Measurements from ENCODE around the gene NPLOC4. TPM values are rescaled to one million over a fixed set of nuclear protein-coding genes. Genes with fewer than 3 reads are reported as not detected.

Gene NPLOC4
- total and polyA plus RNA-seq, 9 of the 15 experiments (the other 6 are each of a cell fraction or from before 2014, with no cell fraction given): 1.5 to 116 (median 64.5) TPM

DNA sequence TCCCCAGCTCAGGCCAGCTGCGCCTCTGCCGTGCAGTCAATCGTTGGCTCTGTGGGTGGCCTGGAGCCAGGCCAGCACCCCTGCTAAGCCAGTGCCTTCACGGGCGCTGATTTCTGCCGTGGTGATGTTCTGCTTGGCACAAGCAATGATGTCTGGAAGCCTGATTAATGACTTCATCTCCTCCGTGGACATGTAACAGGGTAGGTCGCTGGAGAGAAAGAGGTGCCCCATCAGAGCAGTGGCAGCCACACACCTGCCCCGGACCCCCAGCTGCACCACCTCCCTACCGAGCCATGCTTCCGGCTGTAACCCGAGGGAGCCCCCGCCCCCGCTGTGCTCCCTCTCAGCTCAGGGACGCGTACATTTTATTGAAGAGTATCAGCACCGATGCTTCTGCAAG, 44.8 kb upstream of the NPLOC4 start (continued):
- TF ChIP-seq, protein P1, sequence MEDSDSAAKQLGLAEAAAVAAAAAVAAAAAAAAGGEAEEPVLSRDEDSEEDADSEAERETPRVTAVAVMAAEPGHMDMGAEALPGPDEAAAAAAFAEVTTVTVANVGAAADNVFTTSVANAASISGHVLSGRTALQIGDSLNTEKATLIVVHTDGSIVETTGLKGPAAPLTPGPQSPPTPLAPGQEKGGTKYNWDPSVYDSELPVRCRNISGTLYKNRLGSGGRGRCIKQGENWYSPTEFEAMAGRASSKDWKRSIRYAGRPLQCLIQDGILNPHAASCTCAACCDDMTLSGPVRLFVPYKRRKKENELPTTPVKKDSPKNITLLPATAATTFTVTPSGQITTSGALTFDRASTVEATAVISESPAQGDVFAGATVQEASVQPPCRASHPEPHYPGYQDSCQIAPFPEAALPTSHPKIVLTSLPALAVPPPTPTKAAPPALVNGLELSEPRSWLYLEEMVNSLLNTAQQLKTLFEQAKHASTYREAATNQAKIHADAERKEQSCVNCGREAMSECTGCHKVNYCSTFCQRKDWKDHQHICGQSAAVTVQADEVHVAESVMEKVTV (CRISPR knock-in tag; IDR thresholded peaks at IDR 0.05): no peak
- TF ChIP-seq CTBP1 (IDR thresholded peaks at IDR 0.05; ENCODE audit: borderline replicate concordance) (no peak), SMAD4 (CRISPR knock-in tag; conservative IDR thresholded peaks at IDR 0.05) (no peak), TSC22D4 (tag; IDR thresholded peaks at IDR 0.05) (no peak), PHF21A (IDR thresholded peaks at IDR 0.05; ENCODE audit: borderline replicate concordance, low read depth) (no peak), ZNF224 (CRISPR knock-in tag; IDR thresholded peaks at IDR 0.05) (no peak), DIDO1 (tag; IDR thresholded peaks at IDR 0.05; ENCODE audit: low read depth) (no peak), KAT7 (CRISPR knock-in tag; IDR thresholded peaks at IDR 0.05; ENCODE audit: borderline replicate concordance) (no peak), ESRRB (CRISPR knock-in tag; IDR thresholded peaks at IDR 0.05; ENCODE audit: borderline replicate concordance) (no peak)

DNA sequence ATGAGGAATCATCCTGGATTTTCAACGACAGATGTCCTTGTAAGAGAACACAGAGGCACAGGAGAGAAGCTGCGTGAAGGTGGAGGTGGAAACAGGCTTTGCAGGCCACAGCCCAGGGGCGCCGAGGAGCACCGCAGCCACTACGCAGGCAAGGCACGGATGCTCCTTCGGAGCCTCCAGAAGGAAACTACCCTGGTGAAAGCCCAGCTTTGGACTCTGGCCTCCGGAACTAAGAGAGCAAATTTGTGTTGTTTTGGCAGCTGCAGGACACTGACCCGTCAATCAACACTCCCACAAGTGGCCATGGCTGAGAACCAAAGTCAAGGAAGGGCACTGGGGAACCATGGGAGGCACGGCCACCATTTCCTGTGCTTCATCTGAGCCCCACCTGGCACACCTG, 43.2 kb upstream of the NPLOC4 start:
- Histone ChIP-seq H3K27me3 (ENCODE audit: control insufficient read depth in 2 of 2, insufficient read depth in 2 of 2, low read length in 2 of 2) (no peaks in the 10 kb centered on the region), H3K9ac (ENCODE audit: insufficient read depth in 1 of 2, low read depth in 2 of 2, low read length in 2 of 2) (peak overlapping the region in 1 of 2 experiments; percentile 82; a peak in 2 of 4 replicates), H3K4me1 (replicated peaks in 1 of 2; ENCODE audit: control insufficient read depth in 2 of 2, insufficient read depth in 2 of 2, low read length in 2 of 2) (peaks cover 8 to 44% of the 10 kb centered on the region in 2 experiments), H3K27ac (ENCODE audit: extremely low read depth, low read depth, low read length) (no peak overlapping the region), H3K36me3 (ENCODE audit: control insufficient read depth, insufficient read depth, low read length) (peaks cover 16% of the 10 kb centered on the region; the same call in 1 of the 3 replicates), H3K79me2 (ENCODE audit: control insufficient read depth, insufficient read depth, low read length) (peaks cover 34% of the 10 kb centered on the region), H3K4me2 (ENCODE audit: insufficient read depth, low read length) (no peak overlapping the region), H2AFZ (ENCODE audit: low read depth, low read length) (no peak overlapping the region), H3K9me3 (replicated peaks; ENCODE audit: control insufficient read depth, insufficient read depth, low read depth, low read length) (no peaks in the 10 kb centered on the region), H3K4me3 (no peak overlapping the region), H4K20me1 (replicated peaks; ENCODE audit: control insufficient read depth, insufficient read depth, low read length) (peaks cover 2% of the 10 kb centered on the region; the same call in 1 of the 2 replicates), H3K9me1 (ENCODE audit: control insufficient read depth, insufficient read depth, low read length) (no peaks in the 10 kb centered on the region)
- intact Hi-C loops (cut with micrococcal nuclease): no loop called here
- DNase-seq (ENCODE audit: extremely low read depth in 1 of 4, low spot score in 3 of 4): no peak
- ChIA-PET POLR2A (interaction anchor here (0.6 to 2.6 kb wide), 3 partner anchors 10 to 51 kb away, joined by 3 to 9 read pairs (median 3); partner anchors contain the start of gene CCDC137), CTCF (ENCODE audit: low intra/inter-chr PET ratio) (no interaction called here)
- FAIRE-seq: no peak
- in situ Hi-C loops (cut with MboI): no loop called here
- 86% methylated on average over 11 of the region's 11 CpGs for WGBS (ENCODE audit: insufficient coverage, low coverage, missing lambda C conversion rate)
- no peak for TF ChIP-seq RBM25 (IDR thresholded peaks at IDR 0.05; ENCODE audit: low read depth, low read length, severe bottlenecking)
- TF ChIP-seq POLR2AphosphoS5 (IDR thresholded peaks at IDR 0.05; ENCODE audit: control insufficient read depth, insufficient read depth, low read depth, low read length): no peak
- no peak for TF ChIP-seq TAF15 (IDR thresholded peaks at IDR 0.05; ENCODE audit: low read depth, low read length)
- peak; percentile 38; the same call in 1 of the 2 replicates for TF ChIP-seq PKNOX1 (IDR thresholded peaks at IDR 0.05)
- no peak for TF ChIP-seq EZH2 (IDR thresholded peaks at IDR 0.05; ENCODE audit: borderline replicate concordance, low read depth, low read length)
- TF ChIP-seq ATF7 (IDR thresholded peaks at IDR 0.05): no peak
- TF ChIP-seq MEIS2 (IDR thresholded peaks at IDR 0.05; ENCODE audit: partially characterized antibody): peak; percentile 28
- TF ChIP-seq RBFOX2 (IDR thresholded peaks at IDR 0.05; ENCODE audit: low read depth, low read length): 0 out of 2 replicates have a peak, but pooled peaks have one; percentile 20
- TF ChIP-seq NCOR1 (IDR thresholded peaks at IDR 0.05): no peak
- no peak for ATAC-seq
- BruUV-seq (replicated peaks): no TSS peak

All from K562 (cell line).